Measurements from ENCODE around the gene NLRP2B. TPM values are rescaled to one million over a fixed set of nuclear protein-coding genes. Genes with fewer than 3 reads are reported as not detected.
"Not testable (repeated sequence)": the region's sequence is repeated elsewhere in the genome, so short reads cannot be mapped to it uniquely, and the experiment has no call there.

The NLRP2B gene
- total and polyA plus RNA-seq, 5 donors from 2014 or later = not detected

DNA sequence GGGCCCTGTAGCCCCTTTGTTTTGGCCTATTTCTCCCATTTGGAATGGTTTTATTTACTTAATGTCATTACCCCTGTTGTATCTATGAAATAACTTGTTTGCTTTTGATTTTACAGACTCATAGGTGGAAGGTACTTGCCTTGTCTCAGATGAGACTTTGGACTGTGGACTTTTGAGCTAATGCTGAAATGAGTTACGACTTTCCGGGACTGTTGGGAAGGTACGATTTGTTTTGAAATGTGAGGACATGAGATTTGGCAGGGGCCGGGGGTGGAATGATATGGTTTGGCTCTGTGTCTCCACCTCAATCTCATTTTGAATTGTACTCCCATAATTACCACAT is 39.4 kb downstream of the NLRP2B start:
- Histone ChIP-seq H3K36me3 (ENCODE audit: control insufficient read depth, insufficient read depth, low read length) (no peaks in the 10 kb centered on the region), H3K4me1 (ENCODE audit: control insufficient read depth, insufficient read depth, low read length, poor library complexity, severe bottlenecking) (no peaks in the 10 kb centered on the region), H3K4me3 (ENCODE audit: low read depth, low read length) (no peak overlapping the region), H3K27ac (ENCODE audit: insufficient read depth, low read length, poor library complexity, severe bottlenecking) (no peak overlapping the region), H3K9me3 (ENCODE audit: control insufficient read depth in 2 of 2, low read length in 2 of 2) (peaks cover 0 to 4% of the 10 kb centered on the region in 2 experiments), H3K27me3 (ENCODE audit: control insufficient read depth, insufficient read depth, low read length) (no peaks in the 10 kb centered on the region)
- no peak for ATAC-seq (ENCODE audit: low read depth in 2 of 2)
- Mint-ChIP-seq H3K36me3 (no peaks in the 10 kb centered on the region), H3K4me3 (no peak overlapping the region), H3K27ac (no peak overlapping the region), H3K4me1 (no peaks in the 10 kb centered on the region), H3K27me3 (no peaks in the 10 kb centered on the region), H3K9me3 (peaks cover 0 to 17% (median 4%) of the 10 kb centered on the region in 7 donors)
- no peak for DNase-seq

GRCh38 chrX:57629438-57629837 is 50.6 kb downstream of the NLRP2B start:
- not testable (repeated sequence) for H3K4me1 ChIP-seq (ENCODE audit: control insufficient read depth, insufficient read depth, low read length, poor library complexity, severe bottlenecking); H3K27me3 Mint-ChIP-seq; H3K4me1 Mint-ChIP-seq; H3K36me3 ChIP-seq (ENCODE audit: control insufficient read depth, insufficient read depth, low read length); H3K27ac ChIP-seq (ENCODE audit: insufficient read depth, low read length, poor library complexity, severe bottlenecking); H3K9me3 ChIP-seq (ENCODE audit: control insufficient read depth in 2 of 2, low read length in 2 of 2); H3K36me3 Mint-ChIP-seq; H3K27me3 ChIP-seq (ENCODE audit: control insufficient read depth, insufficient read depth, low read length); H3K4me3 Mint-ChIP-seq; H3K4me3 ChIP-seq (ENCODE audit: low read depth, low read length); DNase-seq; H3K27ac Mint-ChIP-seq; ATAC-seq (ENCODE audit: low read depth in 2 of 2)
- H3K9me3 Mint-ChIP-seq = peaks cover 0 to 27% (median 11%) of the 10 kb centered on the region in 7 donors

Other genes with a start within 250 kb of the NLRP2B start
- gene ZXDB, start 88.2 kb downstream of the NLRP2B start, total RNA-seq = 21.3 TPM
- 1 to 10 TPM; 2.9 to 7.3 (median 4.9) TPM for gene ZXDB, start 88.2 kb downstream of the NLRP2B start, polyA plus RNA-seq
- 20.0 TPM for gene ZXDA, start 230.2 kb upstream of the NLRP2B start, total RNA-seq
- gene ZXDA, start 230.2 kb upstream of the NLRP2B start, polyA plus RNA-seq = 1 to 10 TPM; 2.5 to 4.1 (median 3.1) TPM

Data from CD4-positive, CD25-positive, alpha-beta regulatory T cell (primary cell).